HepG2 (cell line): Measurements from ENCODE around the gene ARMC5. TPM values are rescaled to one million over a fixed set of nuclear protein-coding genes. Genes with fewer than 3 reads are reported as not detected.

ENCODE experiments used
- HNRNPL ChIP-seq: fragments of 200-400 bp; formaldehyde crosslinking; IDR thresholded peaks from 2 replicates; pipeline ENCODE4 v1.6.1; 2017; ENCODE audit warnings: mild to moderate bottlenecking, low read depth, low read length
- MIXL1 ChIP-seq: IDR thresholded peaks from 2 replicates; pipeline ENCODE4 v1.6.1; 2016
- MTERF4 ChIP-seq: sonication (generic); formaldehyde crosslinking; IDR thresholded peaks from 2 replicates; pipeline ENCODE4 v1.8.0; 2023; ENCODE audit warnings: mild to moderate bottlenecking, missing genetic modification reagents
- NRL ChIP-seq: sonication (generic); formaldehyde crosslinking; IDR thresholded peaks from 2 replicates; pipeline ENCODE4 v1.5.0; 2020; ENCODE audit warnings: missing genetic modification reagents, mild to moderate bottlenecking, moderate library complexity, borderline replicate concordance
- RARG ChIP-seq: sonication (generic); formaldehyde crosslinking; IDR thresholded peaks from 2 replicates; pipeline ENCODE4 v1.4.0; 2020; ENCODE audit warnings: low read depth, mild to moderate bottlenecking, missing genetic modification reagents
- RBFOX2 ChIP-seq: fragments of 200-400 bp; formaldehyde crosslinking; IDR thresholded peaks from 2 replicates; pipeline ENCODE4 v1.6.1; 2017; ENCODE audit warnings: low read depth, mild to moderate bottlenecking, low read length
- SKI ChIP-seq: fragments of 450-650 bp; IDR thresholded peaks from one replicate; pipeline ENCODE4 v1.6.1; 2018; ENCODE audit warnings: mild to moderate bottlenecking; ENCODE audit not compliant: partially characterized antibody
- ZNF326 ChIP-seq: sonication (generic); formaldehyde crosslinking; IDR thresholded peaks from 2 replicates; pipeline ENCODE4 v1.4.0; 2020; ENCODE audit warnings: missing genetic modification reagents, borderline replicate concordance
- ZNF543 ChIP-seq: sonication (generic); formaldehyde crosslinking; IDR thresholded peaks from 2 replicates; pipeline ENCODE4 v1.4.0; 2020; ENCODE audit warnings: mild to moderate bottlenecking, missing genetic modification reagents
- ZNF652 ChIP-seq: IDR thresholded peaks from 2 replicates; pipeline ENCODE4 v1.6.1; 2016; ENCODE audit warnings: low read depth, borderline replicate concordance
- ZNF775 ChIP-seq: sonication (generic); formaldehyde crosslinking; IDR thresholded peaks from 2 replicates; pipeline ENCODE4 v1.4.0; 2020; ENCODE audit warnings: missing genetic modification reagents, mild to moderate bottlenecking, moderate library complexity, borderline replicate concordance
- ZNF780A ChIP-seq: sonication (generic); formaldehyde crosslinking; IDR thresholded peaks from 2 replicates; pipeline ENCODE4 v1.8.0; 2022; ENCODE audit warnings: mild to moderate bottlenecking, missing genetic modification reagents, moderate library complexity
- ZSCAN25 ChIP-seq: sonication (generic); formaldehyde crosslinking; IDR thresholded peaks from 2 replicates; pipeline ENCODE4 v1.8.0; 2022; ENCODE audit warnings: mild to moderate bottlenecking, missing genetic modification reagents
- ZSCAN5A ChIP-seq: sonication (generic); formaldehyde crosslinking; IDR thresholded peaks from 2 replicates; pipeline ENCODE4 v1.8.0; 2022; ENCODE audit warnings: mild to moderate bottlenecking, missing genetic modification reagents, borderline replicate concordance
- polyA plus RNA-seq, 8 experiments: library from polyadenylated mRNA; depleted of rRNA in 3 of 8; stranded (reverse) in 7 of 8; unstranded in 1 of 8; fragments of >200 nt; fragmentation: Illumina TruSeq in 4 of 8; extraction: Trizol in 4 of 8; gene quantifications; 2 replicates each; pipeline versions ENCODE4 v1.2.1 to v1.2.3, GENCODE V29; 2011 to 2016; ENCODE audit warnings: low read depth in 4 of 8, missing spikeins in 1 of 8, mixed read lengths in 1 of 8; ENCODE audit not compliant: insufficient read depth in 1 of 8
- total RNA-seq, 5 experiments: library from RNA; depleted of rRNA; stranded (reverse); fragments of >200 nt; fragmentation: Illumina TruSeq; extraction: Trizol; gene quantifications; 2 replicates each; pipeline ENCODE4 v1.2.3, GENCODE V29; 2016; ENCODE audit warnings: low read depth in 1 of 5
- TF ChIP-seq, protein P1 (sequence below): sonication (generic); formaldehyde crosslinking; IDR thresholded peaks from 2 replicates; pipeline ENCODE4 v1.4.0; 2020; ENCODE audit warnings: mild to moderate bottlenecking, missing genetic modification reagents
- TF ChIP-seq, protein P2 (sequence below): sonication (generic); formaldehyde crosslinking; conservative IDR thresholded peaks from 2 replicates; pipeline ENCODE4 v1.4.0; 2020; ENCODE audit warnings: mild to moderate bottlenecking, missing genetic modification reagents, moderate library complexity

The ARMC5 gene
- total and polyA plus RNA-seq, 2 of the 13 experiments (the other 11 are each of a cell fraction or from before 2014, with no cell fraction given) = 10.8 to 22.3 TPM

DNA sequence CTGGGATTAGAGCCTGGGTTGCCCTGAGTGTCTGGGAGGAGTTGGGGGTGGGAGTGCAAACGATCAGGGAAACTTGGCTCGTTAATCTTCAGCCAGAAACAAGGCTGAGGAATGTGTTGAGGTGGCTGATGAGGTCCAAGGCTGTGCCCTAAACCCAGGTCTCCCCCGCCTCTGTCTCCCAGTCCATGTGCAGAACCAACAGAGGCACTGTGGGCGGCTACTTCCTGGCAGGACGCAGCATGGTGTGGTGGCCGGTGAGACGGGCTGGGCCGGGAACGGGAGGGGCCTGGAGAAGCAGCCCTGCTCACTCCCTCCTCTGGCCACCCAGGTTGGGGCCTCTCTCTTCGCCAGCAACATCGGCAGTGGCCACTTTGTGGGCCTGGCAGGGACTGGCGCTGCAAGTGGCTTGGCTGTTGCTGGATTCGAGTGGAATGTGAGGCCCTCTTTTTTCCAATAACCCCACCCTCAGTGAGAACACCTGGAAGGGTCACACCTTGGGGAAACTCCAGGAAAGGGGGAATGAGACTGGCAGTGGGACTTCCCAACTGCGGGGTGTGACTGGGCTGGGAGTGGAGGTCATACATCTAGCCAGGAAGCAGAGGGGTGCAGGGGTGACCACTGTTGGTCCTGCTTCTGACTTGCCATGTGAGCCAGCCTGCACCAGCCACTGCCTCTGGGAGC, 25.3 kb downstream of the ARMC5 start (continued):
- TF ChIP-seq, protein P1, sequence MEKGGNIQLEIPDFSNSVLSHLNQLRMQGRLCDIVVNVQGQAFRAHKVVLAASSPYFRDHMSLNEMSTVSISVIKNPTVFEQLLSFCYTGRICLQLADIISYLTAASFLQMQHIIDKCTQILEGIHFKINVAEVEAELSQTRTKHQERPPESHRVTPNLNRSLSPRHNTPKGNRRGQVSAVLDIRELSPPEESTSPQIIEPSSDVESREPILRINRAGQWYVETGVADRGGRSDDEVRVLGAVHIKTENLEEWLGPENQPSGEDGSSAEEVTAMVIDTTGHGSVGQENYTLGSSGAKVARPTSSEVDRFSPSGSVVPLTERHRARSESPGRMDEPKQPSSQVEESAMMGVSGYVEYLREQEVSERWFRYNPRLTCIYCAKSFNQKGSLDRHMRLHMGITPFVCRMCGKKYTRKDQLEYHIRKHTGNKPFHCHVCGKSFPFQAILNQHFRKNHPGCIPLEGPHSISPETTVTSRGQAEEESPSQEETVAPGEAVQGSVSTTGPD (CRISPR knock-in tag) = no peak
- TF ChIP-seq, protein P2, sequence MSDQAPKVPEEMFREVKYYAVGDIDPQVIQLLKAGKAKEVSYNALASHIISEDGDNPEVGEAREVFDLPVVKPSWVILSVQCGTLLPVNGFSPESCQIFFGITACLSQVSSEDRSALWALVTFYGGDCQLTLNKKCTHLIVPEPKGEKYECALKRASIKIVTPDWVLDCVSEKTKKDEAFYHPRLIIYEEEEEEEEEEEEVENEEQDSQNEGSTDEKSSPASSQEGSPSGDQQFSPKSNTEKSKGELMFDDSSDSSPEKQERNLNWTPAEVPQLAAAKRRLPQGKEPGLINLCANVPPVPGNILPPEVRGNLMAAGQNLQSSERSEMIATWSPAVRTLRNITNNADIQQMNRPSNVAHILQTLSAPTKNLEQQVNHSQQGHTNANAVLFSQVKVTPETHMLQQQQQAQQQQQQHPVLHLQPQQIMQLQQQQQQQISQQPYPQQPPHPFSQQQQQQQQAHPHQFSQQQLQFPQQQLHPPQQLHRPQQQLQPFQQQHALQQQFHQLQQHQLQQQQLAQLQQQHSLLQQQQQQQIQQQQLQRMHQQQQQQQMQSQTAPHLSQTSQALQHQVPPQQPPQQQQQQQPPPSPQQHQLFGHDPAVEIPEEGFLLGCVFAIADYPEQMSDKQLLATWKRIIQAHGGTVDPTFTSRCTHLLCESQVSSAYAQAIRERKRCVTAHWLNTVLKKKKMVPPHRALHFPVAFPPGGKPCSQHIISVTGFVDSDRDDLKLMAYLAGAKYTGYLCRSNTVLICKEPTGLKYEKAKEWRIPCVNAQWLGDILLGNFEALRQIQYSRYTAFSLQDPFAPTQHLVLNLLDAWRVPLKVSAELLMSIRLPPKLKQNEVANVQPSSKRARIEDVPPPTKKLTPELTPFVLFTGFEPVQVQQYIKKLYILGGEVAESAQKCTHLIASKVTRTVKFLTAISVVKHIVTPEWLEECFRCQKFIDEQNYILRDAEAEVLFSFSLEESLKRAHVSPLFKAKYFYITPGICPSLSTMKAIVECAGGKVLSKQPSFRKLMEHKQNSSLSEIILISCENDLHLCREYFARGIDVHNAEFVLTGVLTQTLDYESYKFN (CRISPR knock-in tag) = peak; percentile 69
- TF ChIP-seq ZNF326 (CRISPR knock-in tag) (no peak), NRL (CRISPR knock-in tag) (no peak; the same call in 1 of the 2 replicates), MTERF4 (0 out of 2 replicates have a peak, but pooled peaks have one; percentile 36), SKI (peak; percentile 41), ZNF543 (CRISPR knock-in tag) (peak; percentile 84; the same call in 1 of the 2 replicates), ZSCAN25 (peak; percentile 51; the same call in 1 of the 2 replicates), RBFOX2 (0 out of 2 replicates have a peak, but pooled peaks have one; percentile 32), ZNF775 (CRISPR knock-in tag) (no peak), ZNF780A (CRISPR knock-in tag) (0 out of 2 replicates have a peak, but pooled peaks have one; percentile 31), HNRNPL (0 out of 2 replicates have a peak, but pooled peaks have one; percentile 26), ZNF652 (CRISPR knock-in tag) (no peak), ZSCAN5A (CRISPR knock-in tag) (no peak; the same call in 1 of the 2 replicates), MIXL1 (CRISPR knock-in tag) (0 out of 2 replicates have a peak, but pooled peaks have one; percentile 20), RARG (CRISPR knock-in tag) (no peak)
